Measurements from ENCODE around the gene VPS36. TPM values are rescaled to one million over a fixed set of nuclear protein-coding genes. Genes with fewer than 3 reads are reported as not detected.
"Not testable (repeated sequence)": the region's sequence is repeated elsewhere in the genome, so short reads cannot be mapped to it uniquely, and the experiment has no call there.

VPS36 gene
- total RNA-seq, 1 experiment from 2014 or later = 29.2 TPM

- no peak overlapping the region for H3K4me2 ChIP-seq (ENCODE audit: insufficient read depth, insufficient read length, low read length)
- no peak overlapping the region for H2AFZ ChIP-seq (ENCODE audit: low read length)
- no peak overlapping the region for H3K56ac ChIP-seq (ENCODE audit: insufficient read length, low read depth, low read length)
- no peak overlapping the region for H3K4ac ChIP-seq (ENCODE audit: low read depth, low read length)
- H3K14ac ChIP-seq (ENCODE audit: insufficient read depth, low read length) = no peak overlapping the region
- TF ChIP-seq CTCF (conservative IDR thresholded peaks at IDR 0.05) = no peak
- no peak overlapping the region for H2BK5ac ChIP-seq (ENCODE audit: insufficient read length, low read length)
- no peaks in the 10 kb centered on the region for H4K20me1 ChIP-seq (ENCODE audit: control insufficient read depth, insufficient read depth, insufficient read length)
- H3K23me2 ChIP-seq (ENCODE audit: insufficient read length, low read depth, low read length, poor library complexity, severe bottlenecking) = no peaks in the 10 kb centered on the region
- DNase-seq = no peak
- H3K27ac Mint-ChIP-seq = no peak overlapping the region
- H3K27ac ChIP-seq (ENCODE audit: insufficient read length, low read depth, low read length) = no peak overlapping the region
- no peak overlapping the region for H2AK5ac ChIP-seq (ENCODE audit: insufficient read length, low read length)
- H3K23ac ChIP-seq (ENCODE audit: insufficient read length, low read depth, low read length) = no peak overlapping the region
- no peak overlapping the region for H2BK20ac ChIP-seq (ENCODE audit: low read depth, low read length, poor library complexity, severe bottlenecking)
- H3T11ph ChIP-seq (ENCODE audit: low read length) = no peak overlapping the region
- H3K27me3 ChIP-seq (ENCODE audit: insufficient read depth, low read length) = no peaks in the 10 kb centered on the region
- H2BK120ac ChIP-seq (ENCODE audit: low read depth, low read length, poor library complexity, severe bottlenecking) = no peak overlapping the region
- H3K4me1 ChIP-seq (ENCODE audit: insufficient read depth, low read length) = no peaks in the 10 kb centered on the region
- no peaks in the 10 kb centered on the region; a peak in 1 of 7 replicates for H3K36me3 Mint-ChIP-seq (ENCODE audit: insufficient read depth in 1 of 3, low read depth in 3 of 3)
- no peak overlapping the region for H3K4me3 Mint-ChIP-seq
- no peak overlapping the region for H2BK12ac ChIP-seq (ENCODE audit: insufficient read length, low read depth, low read length)
- WGBS (ENCODE audit: extremely low coverage, insufficient read length, low lambda C conversion rate) = no CpG with 5 or more reads among the region's 4 CpGs
- no peak overlapping the region for H4K8ac ChIP-seq (replicated peaks; ENCODE audit: insufficient read length, low read depth, low read length)
- no peaks in the 10 kb centered on the region for H3K9me3 Mint-ChIP-seq
- H3K9me3 ChIP-seq (ENCODE audit: control insufficient read depth, low read depth, low read length) = no peaks in the 10 kb centered on the region
- H3K4me1 Mint-ChIP-seq = peaks cover 10 to 15% of the 10 kb centered on the region in 2 experiments
- no peak overlapping the region for H3K18ac ChIP-seq (ENCODE audit: insufficient read length, low read depth, low read length)
- no peaks in the 10 kb centered on the region for H3K27me3 Mint-ChIP-seq (ENCODE audit: low read depth)
- H4K5ac ChIP-seq (ENCODE audit: insufficient read length, low read depth, low read length) = no peak overlapping the region
- H3K9ac ChIP-seq (ENCODE audit: extremely low read depth, insufficient read length, low read length) = no peak overlapping the region
- H4K91ac ChIP-seq (ENCODE audit: insufficient read length, low read depth, low read length) = no peak overlapping the region
- H2BK15ac ChIP-seq (ENCODE audit: low read depth, low read length) = no peak overlapping the region
- no peaks in the 10 kb centered on the region for H3K79me1 ChIP-seq (ENCODE audit: insufficient read depth, low read depth, low read length, poor library complexity, severe bottlenecking)
- no peaks in the 10 kb centered on the region for H3K79me2 ChIP-seq (ENCODE audit: insufficient read depth, low read length)
Observed at GRCh38 chr13:52374389-52374788, 76.0 kb downstream of the VPS36 start.

- H3K9me3 ChIP-seq (ENCODE audit: control insufficient read depth, low read depth, low read length); H3K36me3 Mint-ChIP-seq (ENCODE audit: insufficient read depth in 1 of 3, low read depth in 3 of 3); H3K27me3 Mint-ChIP-seq (ENCODE audit: low read depth); DNase-seq; H2BK120ac ChIP-seq (ENCODE audit: low read depth, low read length, poor library complexity, severe bottlenecking); H4K5ac ChIP-seq (ENCODE audit: insufficient read length, low read depth, low read length); H3K79me1 ChIP-seq (ENCODE audit: insufficient read depth, low read depth, low read length, poor library complexity, severe bottlenecking); H4K91ac ChIP-seq (ENCODE audit: insufficient read length, low read depth, low read length); H3K4me2 ChIP-seq (ENCODE audit: insufficient read depth, insufficient read length, low read length); H2BK20ac ChIP-seq (ENCODE audit: low read depth, low read length, poor library complexity, severe bottlenecking); H3K23me2 ChIP-seq (ENCODE audit: insufficient read length, low read depth, low read length, poor library complexity, severe bottlenecking); H3K79me2 ChIP-seq (ENCODE audit: insufficient read depth, low read length); H3K4ac ChIP-seq (ENCODE audit: low read depth, low read length); H4K20me1 ChIP-seq (ENCODE audit: control insufficient read depth, insufficient read depth, insufficient read length); H3K9me3 Mint-ChIP-seq; H3K27ac ChIP-seq (ENCODE audit: insufficient read length, low read depth, low read length); H2AK5ac ChIP-seq (ENCODE audit: insufficient read length, low read length); H2BK5ac ChIP-seq (ENCODE audit: insufficient read length, low read length); H4K8ac ChIP-seq (replicated peaks; ENCODE audit: insufficient read length, low read depth, low read length); H3K27me3 ChIP-seq (ENCODE audit: insufficient read depth, low read length); H3K14ac ChIP-seq (ENCODE audit: insufficient read depth, low read length); H3K4me1 ChIP-seq (ENCODE audit: insufficient read depth, low read length); H3K18ac ChIP-seq (ENCODE audit: insufficient read length, low read depth, low read length); H3K9ac ChIP-seq (ENCODE audit: extremely low read depth, insufficient read length, low read length); H2BK15ac ChIP-seq (ENCODE audit: low read depth, low read length); H3T11ph ChIP-seq (ENCODE audit: low read length); H2BK12ac ChIP-seq (ENCODE audit: insufficient read length, low read depth, low read length); H3K27ac Mint-ChIP-seq; H3K56ac ChIP-seq (ENCODE audit: insufficient read length, low read depth, low read length); H3K4me3 Mint-ChIP-seq; H2AFZ ChIP-seq (ENCODE audit: low read length); H3K23ac ChIP-seq (ENCODE audit: insufficient read length, low read depth, low read length): not testable (repeated sequence)
- no CpG with 5 or more reads among the region's 1 CpG for WGBS (ENCODE audit: extremely low coverage, insufficient read length, low lambda C conversion rate)
- H3K4me1 Mint-ChIP-seq = peaks cover 10 to 15% of the 10 kb centered on the region in 2 experiments
Observed at GRCh38 chr13:52373277-52373676, 77.2 kb downstream of the VPS36 start.
